Dermis blood vessel endothelial cell (primary cell): Measurements from ENCODE around the gene FBXL3. TPM values are rescaled to one million over a fixed set of nuclear protein-coding genes. Genes with fewer than 3 reads are reported as not detected.

Experiments
- DNase-seq: peaks from one replicate; pipeline ENCODE4 v3.0.0; 2010
- total RNA-seq: library from RNA; depleted of rRNA; stranded (reverse); fragments of >200 nt; gene quantifications from 2 replicates; pipeline ENCODE4 v1.2.3, GENCODE V29; 2014

The FBXL3 gene, protein sequence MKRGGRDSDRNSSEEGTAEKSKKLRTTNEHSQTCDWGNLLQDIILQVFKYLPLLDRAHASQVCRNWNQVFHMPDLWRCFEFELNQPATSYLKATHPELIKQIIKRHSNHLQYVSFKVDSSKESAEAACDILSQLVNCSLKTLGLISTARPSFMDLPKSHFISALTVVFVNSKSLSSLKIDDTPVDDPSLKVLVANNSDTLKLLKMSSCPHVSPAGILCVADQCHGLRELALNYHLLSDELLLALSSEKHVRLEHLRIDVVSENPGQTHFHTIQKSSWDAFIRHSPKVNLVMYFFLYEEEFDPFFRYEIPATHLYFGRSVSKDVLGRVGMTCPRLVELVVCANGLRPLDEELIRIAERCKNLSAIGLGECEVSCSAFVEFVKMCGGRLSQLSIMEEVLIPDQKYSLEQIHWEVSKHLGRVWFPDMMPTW
- total RNA-seq: 76.4 and 77.1 TPM in 2 replicates

DNA sequence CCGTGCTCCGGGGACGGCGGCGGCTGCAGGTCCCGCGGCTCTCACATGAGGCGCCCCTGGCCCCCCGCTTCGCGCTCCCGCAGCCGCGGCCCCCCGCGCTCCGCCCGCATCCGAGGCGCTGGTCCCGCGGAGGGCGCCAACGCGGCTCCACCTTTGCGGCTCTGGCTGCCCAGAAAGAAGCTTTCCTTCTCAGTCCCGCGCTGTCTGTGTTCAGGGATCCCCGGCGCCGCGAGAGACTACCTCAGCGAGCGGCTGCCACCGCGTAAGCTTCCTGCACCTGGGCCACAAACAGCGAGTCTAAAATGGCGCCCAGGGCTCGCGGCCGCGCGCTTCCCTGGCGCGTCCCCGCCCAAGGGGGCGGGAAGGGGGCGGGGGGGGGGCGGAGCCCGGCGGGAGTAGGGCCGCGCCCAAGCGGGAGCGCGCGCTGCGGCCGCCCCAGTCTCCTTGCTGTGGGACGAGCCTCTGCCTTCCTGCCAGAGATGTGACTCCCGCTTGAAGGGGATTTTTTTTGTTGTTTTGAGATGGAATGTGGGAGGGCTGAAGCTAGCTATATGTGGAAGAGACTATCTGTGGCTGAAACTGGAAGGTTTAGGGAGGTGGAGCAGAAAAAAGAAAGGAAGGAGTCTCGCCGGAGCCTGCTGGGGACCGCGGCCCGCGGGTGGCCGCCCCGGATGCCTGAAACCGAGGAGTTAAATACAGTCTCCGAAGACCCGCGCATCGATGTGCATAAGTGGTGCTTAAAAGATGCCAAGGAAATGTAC lies at the start of gene FBXL3:
Gene FBXL3 (minus strand): TSS at position 299 of the 761 bp plus-strand sequence. CDS start 5,299 bp downstream, outside the sequence.
- DNase-seq: peak; percentile 86

DNA sequence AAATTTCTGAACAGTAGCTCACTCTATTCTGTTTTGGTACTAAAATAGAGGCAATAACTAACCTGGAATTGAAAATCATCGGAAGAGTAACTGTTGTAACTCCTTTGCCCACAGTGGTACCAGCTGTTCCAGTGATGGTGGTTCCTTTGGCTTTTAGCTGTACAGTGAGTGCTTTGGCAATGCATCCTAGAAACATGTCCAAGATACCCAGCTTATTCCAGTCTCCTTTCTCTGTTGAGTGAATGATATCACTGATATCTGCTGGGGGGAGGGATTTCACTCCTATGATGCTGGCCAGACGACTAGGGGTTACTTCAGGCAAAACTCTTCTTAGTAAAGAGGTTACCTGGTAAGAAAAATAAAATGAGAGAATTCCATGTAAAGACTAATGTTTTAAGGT lies 40.6 kb upstream of the FBXL3 start:
- no peak for DNase-seq

DNA sequence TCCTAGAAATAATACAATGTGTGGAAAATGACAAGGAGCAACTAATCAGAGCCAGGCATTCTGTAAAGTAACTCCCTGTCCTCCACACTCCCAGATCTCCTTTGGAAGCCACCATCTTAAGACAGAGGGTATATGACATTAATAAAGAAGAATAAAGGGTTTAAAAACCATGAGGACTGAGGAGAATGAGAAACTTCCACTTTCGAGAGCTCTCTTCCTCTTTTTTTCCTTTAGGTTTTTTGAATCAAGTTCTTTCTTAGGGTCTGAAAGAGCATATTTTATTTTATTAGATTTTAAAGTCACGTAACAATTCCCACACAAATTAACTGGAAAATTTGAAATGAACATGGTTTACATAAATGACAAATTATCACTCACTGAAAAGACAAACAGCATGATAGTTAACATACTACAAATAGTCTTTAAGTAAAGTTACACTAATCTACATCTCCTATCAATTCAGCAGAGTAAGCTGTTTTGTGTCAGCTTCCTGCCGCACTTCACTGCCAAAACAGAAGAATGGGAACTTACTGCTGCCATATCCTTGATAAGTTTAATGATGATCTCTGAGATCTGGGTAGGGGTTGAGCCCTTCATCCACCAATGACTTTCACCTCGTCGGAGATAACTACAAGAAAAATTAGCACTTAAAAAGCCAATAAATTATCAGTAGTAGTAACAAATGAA lies 38.6 kb upstream of the FBXL3 start:
- DNase-seq: peak; percentile 11

DNA sequence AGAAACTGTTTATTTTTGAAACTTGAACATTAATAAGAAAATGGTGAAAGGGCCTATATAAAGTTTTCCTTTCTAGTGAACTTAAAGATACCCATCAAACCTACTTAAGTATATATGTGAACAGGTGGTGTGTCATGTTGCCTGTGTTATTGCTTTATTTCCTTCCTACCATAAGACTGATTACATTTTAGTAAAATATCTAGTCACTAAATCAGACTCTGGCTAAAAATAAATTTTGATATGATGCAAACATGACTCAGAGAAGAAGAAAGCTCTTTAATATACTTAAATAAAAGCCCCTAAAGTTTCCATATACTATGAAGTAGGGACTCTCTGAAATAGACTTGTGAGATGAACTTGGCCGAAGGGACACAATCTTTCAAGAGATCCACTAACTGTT lies 35.1 kb upstream of the FBXL3 start:
- DNase-seq: peak; percentile 11

DNA sequence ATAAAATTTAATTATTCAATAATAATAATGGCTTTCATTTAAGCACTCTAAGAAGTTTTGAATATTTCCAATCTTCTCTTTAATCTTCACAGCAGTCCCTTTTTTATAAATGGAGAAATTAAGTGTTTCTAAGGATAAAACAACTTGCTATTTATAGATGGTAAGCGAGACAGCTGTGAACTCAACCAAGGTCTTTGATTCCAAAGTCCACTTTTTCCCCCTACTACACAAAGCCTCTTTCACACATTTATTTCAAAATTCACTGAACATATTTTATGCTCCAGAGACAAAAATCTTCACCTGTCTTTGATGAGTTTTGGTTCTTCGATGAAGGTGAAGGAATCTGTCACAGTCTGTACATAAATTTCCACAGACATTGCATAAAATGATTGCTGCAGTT lies 34.4 kb upstream of the FBXL3 start:
- DNase-seq: no peak

DNA sequence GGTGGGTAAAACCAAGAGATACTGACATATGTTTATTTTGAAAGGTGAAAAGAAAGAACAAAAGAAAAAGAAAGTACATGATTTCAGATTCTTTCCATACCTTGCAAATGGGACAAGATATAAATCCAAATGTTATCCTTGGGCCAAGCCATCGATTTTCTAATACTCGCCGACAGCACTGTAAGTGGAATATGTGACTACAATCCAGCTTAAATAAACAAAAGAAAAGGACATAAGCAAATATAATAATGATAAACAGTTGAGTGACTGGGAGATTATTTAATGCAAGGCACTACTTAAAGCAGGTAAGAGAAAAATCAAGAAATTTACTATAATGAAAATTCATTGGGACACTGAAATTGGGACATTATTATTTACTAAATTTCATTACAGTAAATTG lies 29.9 kb upstream of the FBXL3 start:
- no peak for DNase-seq

DNA sequence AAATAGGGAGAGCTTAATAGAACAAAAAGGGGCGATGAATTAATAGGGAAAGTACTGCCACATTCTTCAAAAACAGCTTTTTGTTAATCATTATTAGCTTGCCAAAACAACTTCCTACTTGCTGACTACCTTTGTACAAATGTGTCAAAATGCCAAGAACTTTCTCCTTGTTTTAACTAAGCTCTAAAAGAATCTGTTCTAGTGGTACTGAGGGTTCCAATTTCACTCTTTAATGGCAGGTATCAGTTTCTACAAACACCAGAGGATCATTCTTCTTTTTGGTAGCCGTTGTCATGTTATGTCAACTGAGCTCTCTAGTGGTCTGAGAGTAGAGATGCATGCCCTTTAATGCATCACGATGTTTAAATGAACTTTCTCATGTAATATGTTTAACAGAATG lies 29.4 kb upstream of the FBXL3 start:
- DNase-seq: no peak

DNA sequence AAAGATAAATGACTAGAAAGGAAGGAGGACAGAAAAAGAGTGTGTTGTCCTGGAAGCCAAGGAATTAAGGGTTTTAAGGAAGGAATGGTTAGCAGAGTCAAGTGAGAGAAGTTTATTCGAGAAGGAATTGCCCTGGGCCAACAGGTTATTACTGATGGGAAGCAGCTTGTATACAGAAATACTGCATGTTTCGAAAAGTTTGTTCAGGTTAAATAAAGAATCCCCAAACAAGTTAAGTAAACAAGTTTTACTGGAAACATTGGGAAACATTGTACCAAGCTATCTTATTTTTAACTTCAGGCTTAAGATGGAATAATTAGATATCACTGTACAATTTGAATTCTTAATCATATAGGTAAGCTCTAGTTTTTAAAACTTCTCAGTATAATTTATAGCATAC lies 28.2 kb upstream of the FBXL3 start:
- DNase-seq: no peak

DNA sequence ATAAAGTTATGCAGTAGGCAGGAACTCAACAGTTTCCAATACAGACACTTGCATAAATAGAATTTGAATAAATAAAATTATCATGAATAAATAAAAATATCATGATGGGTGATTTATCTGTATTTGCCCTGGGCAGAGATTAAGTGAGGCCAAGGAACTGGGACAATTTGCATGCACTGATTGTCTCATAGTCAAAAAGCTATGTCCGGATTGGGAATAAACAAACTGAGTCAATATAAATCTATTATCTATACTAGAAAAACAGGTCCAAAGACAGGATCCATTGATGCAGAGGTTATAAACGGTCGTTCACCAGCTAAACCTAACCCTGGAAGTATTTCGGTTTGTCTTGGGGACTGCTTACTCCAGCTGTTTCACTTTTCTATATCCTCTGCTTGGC lies 26.2 kb upstream of the FBXL3 start:
- DNase-seq: no peak

DNA sequence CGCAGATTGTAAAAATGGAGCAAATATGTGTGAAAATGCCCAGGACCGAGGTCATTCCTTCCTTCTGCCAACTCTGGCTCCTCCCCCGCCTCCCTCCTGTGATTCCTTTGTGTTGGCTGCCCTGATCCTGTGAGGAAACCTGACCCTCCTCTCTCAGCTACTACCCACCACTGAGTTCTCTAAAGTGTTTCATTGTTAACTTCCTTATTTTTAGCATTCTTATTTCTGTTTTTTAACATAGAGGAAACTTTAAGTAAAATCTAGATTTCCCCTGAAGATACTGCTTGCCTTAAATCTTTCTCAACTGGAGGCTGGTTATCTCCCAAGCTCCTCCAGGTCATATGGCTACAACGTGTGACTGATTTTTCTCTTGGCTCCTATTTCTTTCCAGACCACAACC lies 21.7 kb upstream of the FBXL3 start:
- DNase-seq: no peak

DNA sequence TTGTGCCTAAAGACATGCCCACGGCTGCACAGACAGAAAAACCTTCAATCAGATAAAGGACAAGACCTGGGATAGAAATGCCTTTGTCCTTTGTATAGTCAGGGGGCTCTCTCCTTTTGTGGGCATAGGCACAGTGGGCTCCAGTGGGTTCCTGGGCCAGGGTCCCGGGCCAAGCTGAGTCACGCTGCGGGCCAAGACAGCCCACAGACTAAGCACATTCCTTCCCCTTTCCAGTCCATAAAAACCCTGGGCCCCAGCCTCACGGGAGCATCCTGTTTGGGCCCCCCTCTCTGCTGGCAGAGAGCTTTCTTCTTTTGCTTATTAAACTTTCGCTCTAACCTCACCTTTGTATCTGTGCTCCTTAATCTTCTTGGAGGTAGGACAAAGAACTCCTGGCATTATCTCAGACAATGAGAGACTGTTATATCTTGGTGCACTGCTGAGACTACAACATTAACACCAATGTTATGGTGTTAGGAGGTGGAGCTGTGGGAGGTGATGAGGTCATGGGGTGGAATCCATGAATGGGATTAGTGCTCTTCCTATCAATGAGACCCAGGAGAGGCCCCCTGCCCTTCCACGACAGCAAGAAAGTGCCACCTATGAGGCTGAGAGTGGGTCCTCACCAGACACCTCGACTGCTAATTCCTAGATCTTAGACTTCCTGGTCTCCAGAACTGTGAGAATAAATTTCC lies 20.8 kb upstream of the FBXL3 start:
- no peak for DNase-seq

DNA sequence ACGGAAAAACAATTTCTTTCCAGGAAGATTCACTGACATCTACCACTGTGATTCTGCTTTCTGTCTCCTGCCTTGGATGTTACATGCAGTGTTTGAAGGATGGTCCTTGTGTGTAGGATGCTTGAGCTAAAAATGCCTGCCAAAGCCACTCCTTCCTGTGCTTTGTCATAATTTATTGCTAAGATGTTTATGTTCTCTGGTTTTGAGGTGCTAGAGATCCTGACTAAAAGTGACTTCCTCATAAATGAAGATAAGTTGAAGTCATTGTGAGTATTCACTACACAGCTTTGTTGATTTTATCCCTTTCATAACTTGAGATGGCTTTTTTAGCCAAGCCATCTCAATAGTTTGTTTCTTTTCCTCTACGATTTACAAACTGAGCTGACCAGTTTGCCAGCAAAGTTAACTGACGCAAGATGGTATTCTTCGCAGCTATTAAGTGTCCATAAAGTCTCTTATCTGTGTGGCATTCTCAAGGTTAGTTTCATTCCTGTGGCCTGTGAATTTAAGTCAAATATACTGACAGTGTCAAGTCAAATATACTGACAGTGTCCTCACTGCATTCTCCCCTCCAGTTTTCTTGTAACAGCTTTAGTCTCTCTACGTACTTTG lies 15.7 kb upstream of the FBXL3 start:
- DNase-seq: no peak

DNA sequence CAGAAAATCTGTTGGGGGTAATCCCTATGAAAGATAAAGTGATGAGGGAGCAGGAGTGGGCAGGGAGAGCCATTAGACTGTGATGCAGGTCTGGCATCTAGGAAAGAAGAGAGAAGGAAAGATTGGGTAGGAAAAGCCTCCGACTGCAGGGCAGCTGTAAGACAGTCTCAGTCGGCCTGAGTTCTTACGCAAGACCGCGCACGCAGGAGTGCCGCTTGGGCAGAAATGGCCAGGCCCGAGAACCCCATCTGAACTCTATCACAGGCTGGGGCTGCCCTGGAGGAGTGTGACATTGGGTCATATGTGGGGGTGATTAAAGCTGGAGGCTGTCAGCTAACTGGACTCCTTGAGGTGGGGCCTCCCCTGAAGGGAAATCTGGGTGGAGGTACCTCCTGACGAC lies 13.9 kb upstream of the FBXL3 start:
- no peak for DNase-seq

DNA sequence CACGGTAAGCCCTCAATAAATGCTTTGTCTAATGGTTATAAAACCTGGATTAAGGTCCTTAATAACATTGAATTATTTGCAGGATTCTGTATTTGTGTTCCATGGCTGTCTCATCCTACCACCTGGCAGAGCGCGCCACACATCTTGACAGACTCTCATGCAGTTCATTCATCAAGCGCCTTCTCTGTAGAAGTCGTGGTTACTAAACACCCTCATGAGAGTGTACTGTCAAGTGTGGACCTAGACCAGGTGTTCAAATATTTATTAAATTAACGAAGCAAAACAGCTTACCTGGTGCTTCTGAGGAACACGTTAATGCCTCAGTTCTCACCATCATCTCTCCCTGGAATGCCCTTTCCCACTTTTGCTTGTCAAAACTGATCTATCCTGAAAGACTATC lies 13.1 kb upstream of the FBXL3 start:
- DNase-seq: no peak

DNA sequence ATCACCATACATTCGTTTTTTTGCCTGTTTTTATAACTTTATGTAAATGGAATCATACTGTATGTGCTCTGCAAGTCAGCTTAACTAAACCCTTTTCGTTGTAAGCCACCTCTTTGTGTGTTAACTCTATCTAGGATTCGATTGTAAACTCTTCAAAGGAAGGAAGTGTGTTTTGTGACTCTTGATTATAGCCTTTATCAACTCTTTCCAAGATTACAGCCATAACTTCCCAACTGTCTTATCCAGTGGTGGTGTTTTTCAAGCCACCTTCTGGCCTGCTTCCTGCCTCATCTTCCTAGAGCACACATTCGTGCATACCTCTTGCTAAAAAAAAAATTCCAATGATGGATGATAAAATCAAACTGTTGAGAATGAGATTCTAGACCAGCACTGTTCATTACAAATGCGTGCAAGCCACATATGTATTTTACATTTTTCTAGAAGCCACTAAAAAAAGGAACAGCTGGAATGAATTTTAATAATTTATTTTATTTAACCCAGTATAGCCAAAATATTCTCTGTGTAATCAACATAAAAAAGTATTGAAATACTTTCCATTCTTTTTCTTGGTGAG lies 12.0 kb upstream of the FBXL3 start:
- DNase-seq: peak; percentile 40

DNA sequence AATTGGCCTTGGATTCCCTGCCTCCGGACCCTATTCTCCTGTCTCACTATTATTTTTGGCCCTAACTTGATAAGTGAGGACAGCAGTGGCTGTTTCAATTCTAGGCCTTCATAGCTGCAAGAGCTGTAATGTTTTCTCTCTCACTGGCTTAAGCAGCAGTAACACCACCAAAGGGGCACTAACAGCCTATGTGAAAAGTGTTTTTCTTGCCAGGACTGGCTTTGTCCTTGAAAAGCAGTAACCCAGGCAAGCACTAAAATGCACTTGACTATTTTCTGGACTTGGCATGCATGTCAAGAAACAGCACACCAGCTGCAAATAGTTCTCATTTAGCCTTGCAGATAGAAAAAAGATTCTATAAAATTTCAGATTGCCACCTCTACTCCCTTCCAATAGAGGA lies 9.3 kb upstream of the FBXL3 start:
- no peak for DNase-seq

DNA sequence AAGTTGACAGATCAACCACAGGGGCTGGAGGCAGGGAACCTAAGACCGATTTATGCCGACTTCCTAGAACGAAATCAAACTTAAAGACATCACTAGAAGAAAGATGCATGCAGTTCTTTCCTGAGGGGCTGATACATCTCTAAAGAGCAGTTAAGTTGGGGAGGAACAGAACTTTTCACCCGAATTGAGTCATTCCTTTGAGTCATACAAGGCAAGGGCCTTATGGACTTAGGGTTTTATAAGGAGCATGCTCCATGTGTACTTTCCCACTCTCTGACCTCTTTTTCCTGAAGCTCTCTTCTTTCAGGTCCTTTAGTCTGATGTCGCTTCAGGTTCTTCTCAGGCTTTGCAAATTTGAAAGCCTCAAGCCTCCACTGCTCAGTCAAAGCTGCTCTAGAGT lies 7.9 kb upstream of the FBXL3 start:
- DNase-seq: no peak

DNA sequence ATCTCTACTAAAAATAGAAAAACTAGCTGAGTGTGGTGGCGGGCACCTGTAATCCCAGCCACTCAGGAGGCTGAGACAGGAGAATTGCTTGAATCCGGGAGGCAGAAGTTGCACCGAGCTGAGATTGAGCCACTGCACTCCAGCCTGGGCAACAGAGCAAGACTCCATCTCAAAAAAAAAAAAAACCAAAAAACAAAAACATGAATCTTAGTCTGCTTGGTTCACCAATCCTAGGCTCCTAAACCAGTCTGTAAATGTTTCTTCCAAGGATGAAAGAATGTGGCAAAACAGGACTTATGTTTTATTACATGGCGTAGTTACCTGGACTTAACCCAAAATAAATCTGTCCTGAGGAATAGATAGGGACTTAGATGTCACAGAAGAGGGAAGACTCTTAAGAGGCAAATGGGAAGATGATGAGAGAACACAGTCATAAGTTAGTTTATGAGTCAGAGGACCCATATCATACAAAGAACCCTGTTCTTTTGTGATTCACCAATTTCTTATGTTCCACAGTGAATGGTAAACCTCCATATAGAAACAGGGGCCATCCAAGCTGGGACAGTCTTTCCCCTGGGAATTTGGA lies 6.9 kb upstream of the FBXL3 start:
- no peak for DNase-seq

DNA sequence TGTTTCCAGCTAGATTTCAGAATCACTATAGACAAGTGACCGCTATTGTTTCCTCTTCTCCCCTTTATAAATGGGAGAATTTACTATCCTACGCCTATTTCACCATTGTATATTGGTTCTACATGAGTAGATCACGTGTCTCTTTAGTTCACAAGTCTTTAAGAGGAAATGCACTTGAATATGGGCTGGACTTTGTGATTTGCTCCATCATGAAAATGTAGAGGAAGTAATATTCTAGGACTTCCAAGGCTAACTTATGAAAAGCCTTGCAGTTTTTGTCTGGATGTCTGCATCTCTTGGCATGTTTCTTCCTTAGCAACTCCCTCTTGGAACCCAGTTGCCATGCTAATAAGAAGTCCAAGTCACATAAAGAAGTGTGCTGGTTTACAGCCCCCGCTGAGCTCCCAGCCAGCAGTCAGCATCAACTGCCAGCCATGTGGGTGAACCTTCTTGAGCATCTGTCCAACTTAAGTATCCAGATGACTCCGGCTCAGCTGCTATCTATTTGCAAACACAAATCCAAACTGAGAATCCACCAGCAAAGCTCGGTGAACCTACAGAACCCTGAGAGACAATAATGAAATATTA lies 4.8 kb upstream of the FBXL3 start:
- no peak for DNase-seq

DNA sequence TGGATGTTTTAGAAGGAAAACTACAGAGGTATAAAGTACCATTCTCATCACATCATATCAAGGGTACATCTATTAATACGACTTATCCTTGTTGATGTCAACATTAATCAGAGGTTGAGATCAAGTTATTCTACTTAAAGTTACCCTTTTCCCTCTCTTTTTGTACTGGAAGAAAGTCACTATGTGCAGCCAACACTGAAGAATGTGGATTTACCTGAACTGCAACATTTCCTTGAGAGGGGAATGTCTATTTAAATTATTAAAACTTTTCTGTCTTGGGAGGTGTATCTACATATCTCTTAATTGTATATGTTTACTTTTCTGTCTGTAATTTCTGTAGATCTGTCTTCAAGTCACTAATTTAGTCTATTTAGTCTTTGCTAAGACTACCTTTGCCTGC lies 2.5 kb upstream of the FBXL3 start:
- DNase-seq: no peak

DNA sequence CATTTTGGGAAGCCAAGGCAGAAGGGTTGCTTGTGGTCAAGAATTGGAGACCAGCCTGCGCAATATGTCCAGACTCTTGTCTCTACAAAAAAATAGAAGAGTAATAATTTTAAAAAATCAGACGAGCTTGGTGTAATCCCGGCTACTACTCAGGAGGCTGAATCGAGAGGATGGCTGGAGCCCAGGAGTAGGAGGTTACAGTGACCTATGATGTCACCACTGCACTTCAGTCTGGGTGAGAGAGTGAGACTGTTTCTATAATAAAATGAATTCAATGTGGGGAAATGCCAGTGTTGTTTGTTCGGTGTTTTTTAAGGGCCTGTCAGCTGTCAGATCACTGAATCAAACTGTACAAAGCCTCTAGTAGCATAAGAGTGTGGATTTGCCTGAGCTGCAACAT lies 1.2 kb upstream of the FBXL3 start:
- DNase-seq: peak; percentile 34
